GM12878 (cell line): ENCODE results near the gene RABGEF1. TPM values are rescaled to one million over a fixed set of nuclear protein-coding genes. Genes with fewer than 3 reads are reported as not detected.
A peak's percentile ranks its signal among the peaks of the same experiment; 100 is the strongest.

Experiments
- CHD4 ChIP-seq: fragments of 200-600 bp; sonication (generic); IDR thresholded peaks from 2 replicates; pipeline ENCODE4 v1.6.1; 2016; ENCODE audit warnings: mild to moderate bottlenecking
- GABPA ChIP-seq: IDR thresholded peaks from 2 replicates; pipeline ENCODE4 v1.6.1; 2014; ENCODE audit warnings: antibody characterized with exemption, low read depth, mild to moderate bottlenecking, inconsistent platforms
- JUNB ChIP-seq: IDR thresholded peaks from 2 replicates; pipeline ENCODE4 v1.6.1; 2016; ENCODE audit warnings: antibody characterized with exemption, mild to moderate bottlenecking
- MEF2A ChIP-seq: IDR thresholded peaks from 2 replicates; pipeline ENCODE4 v1.6.1; 2011; ENCODE audit warnings: low read depth, mild to moderate bottlenecking, low read length, moderate library complexity; ENCODE audit not compliant: insufficient read depth
- NR2C1 ChIP-seq: fragments of 450-650 bp; IDR thresholded peaks from 2 replicates; pipeline ENCODE4 v1.6.1; 2017; ENCODE audit warnings: antibody characterized with exemption, mild to moderate bottlenecking, moderate library complexity
- TBL1XR1 ChIP-seq: IDR thresholded peaks from 2 replicates; pipeline ENCODE4 v1.6.1; 2012; ENCODE audit warnings: low read depth, low read length, improper control_type of control experiment
- polyA plus RNA-seq, 11 experiments: library from polyadenylated mRNA; depleted of rRNA in 4 of 11; unstranded in 6 of 11; stranded (reverse) in 5 of 11; fragments of >200 nt; fragmentation: Nextera tagmentation in 4 of 11; fragmentation: Illumina TruSeq in 1 of 11; extraction: Ambion mirVana in 4 of 11; extraction: Trizol in 1 of 11; gene quantifications; 1 replicate in 1 of 11; 2 replicates in 10 of 11; pipeline versions ENCODE4 v1.2.1 to v1.2.3, GENCODE V29; 2011 to 2016; ENCODE audit warnings: inconsistent platforms in 2 of 11, missing spikeins in 2 of 11, low read depth in 1 of 11
- total RNA-seq, 4 experiments: library from RNA; depleted of rRNA in 3 of 4; stranded (reverse); fragments of >200 nt in 3 of 4; fragmentation: Illumina TruSeq in 1 of 4; extraction: Trizol in 1 of 4; gene quantifications; 2 replicates each; pipeline versions ENCODE4 v1.2.1 to v1.2.3, GENCODE V29; 2013 to 2021
- TF ChIP-seq, protein P1 (sequence below): fragments of 450-650 bp; formaldehyde crosslinking; IDR thresholded peaks from 2 replicates; pipeline ENCODE4 v1.4.0; 2022; ENCODE audit warnings: mild to moderate bottlenecking, moderate library complexity
- TF ChIP-seq, protein P2 (sequence below): fragments of 450-650 bp; IDR thresholded peaks from 2 replicates; pipeline ENCODE4 v1.6.1; 2018; ENCODE audit warnings: mild to moderate bottlenecking, low read depth, moderate library complexity; ENCODE audit not compliant: partially characterized antibody
- TF ChIP-seq, protein P3 (sequence below): fragments of 450-650 bp; IDR thresholded peaks from 2 replicates; pipeline ENCODE4 v1.6.1; 2016; ENCODE audit warnings: mild to moderate bottlenecking
- TF ChIP-seq, protein P4 (sequence below), 3 experiments: IDR thresholded peaks in 2 of 3; conservative IDR thresholded peaks in 1 of 3; 2 replicates each; pipeline ENCODE4 v1.5.1; 2011; ENCODE audit warnings: low read depth in 3 of 3, low read length in 3 of 3, mild to moderate bottlenecking in 3 of 3, control low read depth in 2 of 3, moderate library complexity in 2 of 3, inconsistent platforms in 1 of 3, mixed read lengths in 1 of 3; ENCODE audit not compliant: control insufficient read depth in 2 of 3, insufficient read depth in 1 of 3; ENCODE audit errors: extremely low read depth in 1 of 3
- TF ChIP-seq, protein P5 (sequence below): fragments of 150-350 bp; IDR thresholded peaks from 2 replicates; pipeline ENCODE4 v1.6.1; 2014; ENCODE audit warnings: mild to moderate bottlenecking, low read depth, low read length
- TF ChIP-seq, protein P6 (sequence below): fragments of 450-650 bp; IDR thresholded peaks from 2 replicates; pipeline ENCODE4 v1.6.1; 2017; ENCODE audit warnings: antibody characterized with exemption, mild to moderate bottlenecking, moderate library complexity

RABGEF1 gene
- total and polyA plus RNA-seq, 10 of the 15 experiments (the other 5 are each of a cell fraction or from before 2014, with no cell fraction given) = 10.2 to 36.4 (median 26.1) TPM

DNA sequence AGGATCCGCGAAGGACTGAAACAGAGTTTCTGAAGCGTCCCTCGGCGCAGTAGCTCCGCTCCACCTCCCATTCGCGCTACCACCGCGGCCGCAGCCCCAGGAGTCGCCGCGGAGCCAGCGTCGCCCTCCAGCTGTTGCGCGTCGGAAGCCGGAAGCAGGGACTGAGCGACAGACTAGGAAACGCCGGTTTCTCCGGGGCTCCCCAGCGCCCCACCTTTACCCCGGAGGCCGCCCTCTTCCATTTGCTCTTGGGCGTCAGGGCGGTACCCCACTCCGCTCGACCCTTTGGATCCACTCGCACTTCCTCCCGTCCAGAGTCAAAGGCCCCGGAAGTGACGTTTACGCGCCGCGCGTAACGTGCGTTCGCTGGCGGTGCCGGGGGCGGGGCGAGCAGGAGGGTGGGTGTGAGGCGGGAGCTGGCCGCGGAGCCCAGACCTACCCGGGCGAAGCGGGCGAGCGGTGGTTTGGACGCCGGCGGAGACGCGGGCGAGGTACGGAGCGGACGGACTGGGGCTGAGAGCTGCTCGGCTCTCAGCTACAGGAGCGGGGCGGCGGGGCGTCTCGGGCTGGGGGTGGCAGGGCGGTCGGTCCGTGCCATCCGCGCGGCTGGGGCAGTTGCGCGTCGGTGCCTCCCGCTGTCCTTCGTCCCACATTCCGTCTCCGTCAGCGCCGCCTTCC lies at the start of gene RABGEF1 (continued):
- TF ChIP-seq, protein P1, sequence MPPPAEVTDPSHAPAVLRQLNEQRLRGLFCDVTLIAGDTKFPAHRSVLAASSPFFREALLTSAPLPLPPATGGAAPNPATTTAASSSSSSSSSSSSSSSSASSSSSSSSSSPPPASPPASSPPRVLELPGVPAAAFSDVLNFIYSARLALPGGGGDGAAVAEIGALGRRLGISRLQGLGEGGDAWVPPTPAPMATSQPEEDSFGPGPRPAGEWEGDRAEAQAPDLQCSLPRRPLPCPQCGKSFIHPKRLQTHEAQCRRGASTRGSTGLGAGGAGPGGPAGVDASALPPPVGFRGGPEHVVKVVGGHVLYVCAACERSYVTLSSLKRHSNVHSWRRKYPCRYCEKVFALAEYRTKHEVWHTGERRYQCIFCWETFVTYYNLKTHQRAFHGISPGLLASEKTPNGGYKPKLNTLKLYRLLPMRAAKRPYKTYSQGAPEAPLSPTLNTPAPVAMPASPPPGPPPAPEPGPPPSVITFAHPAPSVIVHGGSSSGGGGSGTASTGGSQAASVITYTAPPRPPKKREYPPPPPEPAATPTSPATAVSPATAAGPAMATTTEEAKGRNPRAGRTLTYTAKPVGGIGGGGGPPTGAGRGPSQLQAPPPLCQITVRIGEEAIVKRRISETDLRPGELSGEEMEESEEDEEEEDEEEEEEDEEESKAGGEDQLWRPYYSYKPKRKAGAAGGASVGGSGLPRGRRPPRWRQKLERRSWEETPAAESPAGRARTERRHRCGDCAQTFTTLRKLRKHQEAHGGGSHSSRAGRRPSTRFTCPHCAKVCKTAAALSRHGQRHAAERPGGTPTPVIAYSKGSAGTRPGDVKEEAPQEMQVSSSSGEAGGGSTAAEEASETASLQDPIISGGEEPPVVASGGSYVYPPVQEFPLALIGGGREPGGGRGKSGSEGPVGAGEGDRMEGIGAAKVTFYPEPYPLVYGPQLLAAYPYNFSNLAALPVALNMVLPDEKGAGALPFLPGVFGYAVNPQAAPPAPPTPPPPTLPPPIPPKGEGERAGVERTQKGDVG (CRISPR knock-in tag) = no peak
- TF ChIP-seq NR2C1 = peak; percentile 78
- TF ChIP-seq, protein P2, sequence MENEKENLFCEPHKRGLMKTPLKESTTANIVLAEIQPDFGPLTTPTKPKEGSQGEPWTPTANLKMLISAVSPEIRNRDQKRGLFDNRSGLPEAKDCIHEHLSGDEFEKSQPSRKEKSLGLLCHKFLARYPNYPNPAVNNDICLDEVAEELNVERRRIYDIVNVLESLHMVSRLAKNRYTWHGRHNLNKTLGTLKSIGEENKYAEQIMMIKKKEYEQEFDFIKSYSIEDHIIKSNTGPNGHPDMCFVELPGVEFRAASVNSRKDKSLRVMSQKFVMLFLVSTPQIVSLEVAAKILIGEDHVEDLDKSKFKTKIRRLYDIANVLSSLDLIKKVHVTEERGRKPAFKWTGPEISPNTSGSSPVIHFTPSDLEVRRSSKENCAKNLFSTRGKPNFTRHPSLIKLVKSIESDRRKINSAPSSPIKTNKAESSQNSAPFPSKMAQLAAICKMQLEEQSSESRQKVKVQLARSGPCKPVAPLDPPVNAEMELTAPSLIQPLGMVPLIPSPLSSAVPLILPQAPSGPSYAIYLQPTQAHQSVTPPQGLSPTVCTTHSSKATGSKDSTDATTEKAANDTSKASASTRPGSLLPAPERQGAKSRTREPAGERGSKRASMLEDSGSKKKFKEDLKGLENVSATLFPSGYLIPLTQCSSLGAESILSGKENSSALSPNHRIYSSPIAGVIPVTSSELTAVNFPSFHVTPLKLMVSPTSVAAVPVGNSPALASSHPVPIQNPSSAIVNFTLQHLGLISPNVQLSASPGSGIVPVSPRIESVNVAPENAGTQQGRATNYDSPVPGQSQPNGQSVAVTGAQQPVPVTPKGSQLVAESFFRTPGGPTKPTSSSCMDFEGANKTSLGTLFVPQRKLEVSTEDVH = peak; percentile 52
- no peak for TF ChIP-seq MEF2A
- no peak for TF ChIP-seq CHD4
- no peak for TF ChIP-seq TBL1XR1
- TF ChIP-seq, protein P3, sequence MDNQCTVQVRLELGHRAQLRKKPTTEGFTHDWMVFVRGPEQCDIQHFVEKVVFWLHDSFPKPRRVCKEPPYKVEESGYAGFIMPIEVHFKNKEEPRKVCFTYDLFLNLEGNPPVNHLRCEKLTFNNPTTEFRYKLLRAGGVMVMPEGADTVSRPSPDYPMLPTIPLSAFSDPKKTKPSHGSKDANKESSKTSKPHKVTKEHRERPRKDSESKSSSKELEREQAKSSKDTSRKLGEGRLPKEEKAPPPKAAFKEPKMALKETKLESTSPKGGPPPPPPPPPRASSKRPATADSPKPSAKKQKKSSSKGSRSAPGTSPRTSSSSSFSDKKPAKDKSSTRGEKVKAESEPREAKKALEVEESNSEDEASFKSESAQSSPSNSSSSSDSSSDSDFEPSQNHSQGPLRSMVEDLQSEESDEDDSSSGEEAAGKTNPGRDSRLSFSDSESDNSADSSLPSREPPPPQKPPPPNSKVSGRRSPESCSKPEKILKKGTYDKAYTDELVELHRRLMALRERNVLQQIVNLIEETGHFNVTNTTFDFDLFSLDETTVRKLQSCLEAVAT = no peak; the same call in 1 of the 2 replicates
- peak; percentile 87 for TF ChIP-seq GABPA
- TF ChIP-seq, protein P4, sequence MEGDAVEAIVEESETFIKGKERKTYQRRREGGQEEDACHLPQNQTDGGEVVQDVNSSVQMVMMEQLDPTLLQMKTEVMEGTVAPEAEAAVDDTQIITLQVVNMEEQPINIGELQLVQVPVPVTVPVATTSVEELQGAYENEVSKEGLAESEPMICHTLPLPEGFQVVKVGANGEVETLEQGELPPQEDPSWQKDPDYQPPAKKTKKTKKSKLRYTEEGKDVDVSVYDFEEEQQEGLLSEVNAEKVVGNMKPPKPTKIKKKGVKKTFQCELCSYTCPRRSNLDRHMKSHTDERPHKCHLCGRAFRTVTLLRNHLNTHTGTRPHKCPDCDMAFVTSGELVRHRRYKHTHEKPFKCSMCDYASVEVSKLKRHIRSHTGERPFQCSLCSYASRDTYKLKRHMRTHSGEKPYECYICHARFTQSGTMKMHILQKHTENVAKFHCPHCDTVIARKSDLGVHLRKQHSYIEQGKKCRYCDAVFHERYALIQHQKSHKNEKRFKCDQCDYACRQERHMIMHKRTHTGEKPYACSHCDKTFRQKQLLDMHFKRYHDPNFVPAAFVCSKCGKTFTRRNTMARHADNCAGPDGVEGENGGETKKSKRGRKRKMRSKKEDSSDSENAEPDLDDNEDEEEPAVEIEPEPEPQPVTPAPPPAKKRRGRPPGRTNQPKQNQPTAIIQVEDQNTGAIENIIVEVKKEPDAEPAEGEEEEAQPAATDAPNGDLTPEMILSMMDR (IDR thresholded peaks at IDR 0.05 in 2 of 3, conservative IDR thresholded peaks at IDR 0.05 in 1 of 3; ENCODE audit: control insufficient read depth in 2 of 3, extremely low read depth in 1 of 3, insufficient read depth in 1 of 3, low read depth in 3 of 3, low read length in 3 of 3) = no peak
- TF ChIP-seq, protein P5, sequence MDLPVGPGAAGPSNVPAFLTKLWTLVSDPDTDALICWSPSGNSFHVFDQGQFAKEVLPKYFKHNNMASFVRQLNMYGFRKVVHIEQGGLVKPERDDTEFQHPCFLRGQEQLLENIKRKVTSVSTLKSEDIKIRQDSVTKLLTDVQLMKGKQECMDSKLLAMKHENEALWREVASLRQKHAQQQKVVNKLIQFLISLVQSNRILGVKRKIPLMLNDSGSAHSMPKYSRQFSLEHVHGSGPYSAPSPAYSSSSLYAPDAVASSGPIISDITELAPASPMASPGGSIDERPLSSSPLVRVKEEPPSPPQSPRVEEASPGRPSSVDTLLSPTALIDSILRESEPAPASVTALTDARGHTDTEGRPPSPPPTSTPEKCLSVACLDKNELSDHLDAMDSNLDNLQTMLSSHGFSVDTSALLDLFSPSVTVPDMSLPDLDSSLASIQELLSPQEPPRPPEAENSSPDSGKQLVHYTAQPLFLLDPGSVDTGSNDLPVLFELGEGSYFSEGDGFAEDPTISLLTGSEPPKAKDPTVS = no peak
- TF ChIP-seq JUNB = no peak
- TF ChIP-seq, protein P6, sequence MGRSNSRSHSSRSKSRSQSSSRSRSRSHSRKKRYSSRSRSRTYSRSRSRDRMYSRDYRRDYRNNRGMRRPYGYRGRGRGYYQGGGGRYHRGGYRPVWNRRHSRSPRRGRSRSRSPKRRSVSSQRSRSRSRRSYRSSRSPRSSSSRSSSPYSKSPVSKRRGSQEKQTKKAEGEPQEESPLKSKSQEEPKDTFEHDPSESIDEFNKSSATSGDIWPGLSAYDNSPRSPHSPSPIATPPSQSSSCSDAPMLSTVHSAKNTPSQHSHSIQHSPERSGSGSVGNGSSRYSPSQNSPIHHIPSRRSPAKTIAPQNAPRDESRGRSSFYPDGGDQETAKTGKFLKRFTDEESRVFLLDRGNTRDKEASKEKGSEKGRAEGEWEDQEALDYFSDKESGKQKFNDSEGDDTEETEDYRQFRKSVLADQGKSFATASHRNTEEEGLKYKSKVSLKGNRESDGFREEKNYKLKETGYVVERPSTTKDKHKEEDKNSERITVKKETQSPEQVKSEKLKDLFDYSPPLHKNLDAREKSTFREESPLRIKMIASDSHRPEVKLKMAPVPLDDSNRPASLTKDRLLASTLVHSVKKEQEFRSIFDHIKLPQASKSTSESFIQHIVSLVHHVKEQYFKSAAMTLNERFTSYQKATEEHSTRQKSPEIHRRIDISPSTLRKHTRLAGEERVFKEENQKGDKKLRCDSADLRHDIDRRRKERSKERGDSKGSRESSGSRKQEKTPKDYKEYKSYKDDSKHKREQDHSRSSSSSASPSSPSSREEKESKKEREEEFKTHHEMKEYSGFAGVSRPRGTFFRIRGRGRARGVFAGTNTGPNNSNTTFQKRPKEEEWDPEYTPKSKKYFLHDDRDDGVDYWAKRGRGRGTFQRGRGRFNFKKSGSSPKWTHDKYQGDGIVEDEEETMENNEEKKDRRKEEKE = no peak
